GM06990 (cell line): Measurements from ENCODE around the gene IRAK1BP1.

ENCODE experiments used
- DNase-seq: peaks from one replicate; pipeline ENCODE4 v3.0.0-alpha.2; 2011; ENCODE audit not compliant: insufficient read length; ENCODE audit errors: extremely low read depth
- H3K27me3 ChIP-seq: replicated peaks from 2 replicates; pipeline ENCODE4 v1.6.0; 2011; ENCODE audit warnings: low read length; ENCODE audit not compliant: control insufficient read depth, insufficient read depth
- H3K36me3 ChIP-seq: 2 replicates; pipeline ENCODE4 v1.5.1; 2011; ENCODE audit warnings: low read length; ENCODE audit not compliant: control insufficient read depth, insufficient read depth
- H3K4me3 ChIP-seq: replicated peaks from 2 replicates; pipeline ENCODE4 v1.5.1; 2011; ENCODE audit warnings: low read depth, mild to moderate bottlenecking, control low read depth, low read length
- CTCF ChIP-seq: IDR thresholded peaks from 2 replicates; pipeline ENCODE4 v1.5.1; 2011; ENCODE audit warnings: low read length, control low read depth, mild to moderate bottlenecking, inconsistent platforms; ENCODE audit not compliant: insufficient read depth, poor library complexity, severe bottlenecking

Gene IRAK1BP1

GRCh38 chr6:78832091-78832808, 35.1 kb upstream of the IRAK1BP1 start:
- no peaks in the 10 kb centered on the region for H3K27me3 ChIP-seq
- H3K36me3 ChIP-seq, result no peaks in the 10 kb centered on the region
- TF ChIP-seq CTCF, result no peak
- no peak overlapping the region for H3K4me3 ChIP-seq
- DNase-seq, result no peak

GRCh38 chr6:78835817-78836216, 31.5 kb upstream of the IRAK1BP1 start:
- Histone ChIP-seq H3K4me3 (no peak overlapping the region), H3K36me3 (no peaks in the 10 kb centered on the region), H3K27me3 (no peaks in the 10 kb centered on the region)
- DNase-seq, result no peak
- TF ChIP-seq CTCF, result peak; percentile 16

GRCh38 chr6:78836598-78836997, 30.8 kb upstream of the IRAK1BP1 start:
- no peaks in the 10 kb centered on the region for H3K27me3 ChIP-seq
- TF ChIP-seq CTCF, result no peak

GRCh38 chr6:78841111-78841510, 26.2 kb upstream of the IRAK1BP1 start:
- no peak for TF ChIP-seq CTCF
- Histone ChIP-seq H3K27me3 (no peaks in the 10 kb centered on the region), H3K4me3 (no peak overlapping the region), H3K36me3 (no peaks in the 10 kb centered on the region)
- no peak for DNase-seq

More at GRCh38 chr6:78836598-78836997, 30.8 kb upstream of the IRAK1BP1 start:
- no peak for DNase-seq
- no peaks in the 10 kb centered on the region for H3K36me3 ChIP-seq
- no peak overlapping the region for H3K4me3 ChIP-seq

GRCh38 chr6:78842953-78843352, 24.4 kb upstream of the IRAK1BP1 start:
- no peak for TF ChIP-seq CTCF
- no peak overlapping the region for H3K4me3 ChIP-seq
- no peaks in the 10 kb centered on the region for H3K36me3 ChIP-seq
- DNase-seq, result no peak
- no peaks in the 10 kb centered on the region for H3K27me3 ChIP-seq

GRCh38 chr6:78844899-78845298, 22.5 kb upstream of the IRAK1BP1 start:
- no peak for DNase-seq
- no peak overlapping the region for H3K4me3 ChIP-seq
- no peaks in the 10 kb centered on the region for H3K36me3 ChIP-seq
- TF ChIP-seq CTCF, result no peak
- H3K27me3 ChIP-seq, result no peaks in the 10 kb centered on the region
